ENCODE measurements around the gene MSRB3. TPM values are rescaled to one million over a fixed set of nuclear protein-coding genes. Genes with fewer than 3 reads are reported as not detected.
"Not testable (repeated sequence)": the region's sequence is repeated elsewhere in the genome, so short reads cannot be mapped to it uniquely, and the experiment has no call there.

Gene MSRB3
- total and polyA plus RNA-seq, 10 of the 15 experiments (the other 5 are each of a cell fraction or from before 2014, with no cell fraction given): 0.07 to 2.7 (median 1.3) TPM

DNA sequence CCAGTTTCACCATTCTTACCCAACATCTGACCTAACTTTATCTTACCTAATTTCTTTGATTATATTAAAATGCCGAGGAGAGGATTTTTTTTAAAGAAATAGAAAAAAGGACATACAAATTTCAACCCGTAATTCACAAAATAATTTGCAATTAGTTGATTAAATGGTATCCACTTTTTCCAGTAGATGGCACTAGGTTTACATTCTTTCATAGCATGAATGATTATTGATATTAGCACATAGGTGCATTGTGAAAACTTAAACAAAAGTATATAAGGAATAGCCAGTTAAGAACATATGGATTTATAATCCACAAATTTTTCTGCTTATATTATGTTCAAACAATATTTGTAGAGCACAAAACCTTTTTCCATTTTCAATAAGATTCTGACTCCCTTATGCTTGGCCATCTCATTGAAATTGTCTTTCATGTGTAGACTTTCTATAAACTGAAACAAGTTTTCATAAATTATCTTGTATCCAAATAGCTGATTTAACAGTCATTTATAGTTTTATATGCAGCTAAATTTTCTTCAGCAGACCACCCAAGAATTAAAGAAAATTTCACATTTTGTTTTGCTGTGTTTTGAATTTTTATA is 35.3 kb downstream of the MSRB3 start (continued):
- TF ChIP-seq, protein P1, sequence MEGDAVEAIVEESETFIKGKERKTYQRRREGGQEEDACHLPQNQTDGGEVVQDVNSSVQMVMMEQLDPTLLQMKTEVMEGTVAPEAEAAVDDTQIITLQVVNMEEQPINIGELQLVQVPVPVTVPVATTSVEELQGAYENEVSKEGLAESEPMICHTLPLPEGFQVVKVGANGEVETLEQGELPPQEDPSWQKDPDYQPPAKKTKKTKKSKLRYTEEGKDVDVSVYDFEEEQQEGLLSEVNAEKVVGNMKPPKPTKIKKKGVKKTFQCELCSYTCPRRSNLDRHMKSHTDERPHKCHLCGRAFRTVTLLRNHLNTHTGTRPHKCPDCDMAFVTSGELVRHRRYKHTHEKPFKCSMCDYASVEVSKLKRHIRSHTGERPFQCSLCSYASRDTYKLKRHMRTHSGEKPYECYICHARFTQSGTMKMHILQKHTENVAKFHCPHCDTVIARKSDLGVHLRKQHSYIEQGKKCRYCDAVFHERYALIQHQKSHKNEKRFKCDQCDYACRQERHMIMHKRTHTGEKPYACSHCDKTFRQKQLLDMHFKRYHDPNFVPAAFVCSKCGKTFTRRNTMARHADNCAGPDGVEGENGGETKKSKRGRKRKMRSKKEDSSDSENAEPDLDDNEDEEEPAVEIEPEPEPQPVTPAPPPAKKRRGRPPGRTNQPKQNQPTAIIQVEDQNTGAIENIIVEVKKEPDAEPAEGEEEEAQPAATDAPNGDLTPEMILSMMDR (IDR thresholded peaks at IDR 0.05 in 2 of 3, conservative IDR thresholded peaks at IDR 0.05 in 1 of 3; ENCODE audit: control insufficient read depth in 2 of 3, extremely low read depth in 1 of 3, insufficient read depth in 1 of 3, low read depth in 3 of 3, low read length in 3 of 3): peak in 2 of 3 experiments; percentile 20 to 32; a peak in 3 of 6 replicates

DNA sequence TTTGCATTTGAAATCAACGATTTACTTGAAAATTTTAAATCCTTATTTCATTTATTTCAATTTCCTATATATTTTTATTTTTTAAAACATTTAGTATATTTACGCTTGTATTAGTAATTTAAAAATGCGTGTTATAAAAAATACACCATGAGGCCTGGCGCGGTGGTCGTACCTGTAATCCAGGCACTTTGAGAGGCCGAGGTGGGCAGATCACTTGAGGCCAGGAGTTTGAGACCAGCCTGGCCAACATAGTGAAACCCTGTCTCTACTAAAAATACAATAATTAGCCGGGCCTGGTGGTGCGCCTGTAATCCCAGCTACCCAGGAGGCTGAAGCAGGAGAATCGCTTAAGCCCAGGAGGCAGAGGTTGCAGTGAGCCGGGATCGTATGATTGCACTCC is 36.8 kb downstream of the MSRB3 start:
- ATAC-seq; H2AFZ ChIP-seq (ENCODE audit: control insufficient read depth, low read depth, low read length); SMC1A ChIA-PET (ENCODE audit: uncharacterized antibody, unreplicated experiment); H3K27ac ChIP-seq (ENCODE audit: control insufficient read depth, insufficient read depth); CTCF ChIA-PET; DNase-seq (ENCODE audit: low read depth, low spot score); H3K36me3 ChIP-seq (ENCODE audit: control insufficient read depth in 2 of 2, insufficient read depth in 2 of 2, low read length in 1 of 2); H3K4me1 ChIP-seq (ENCODE audit: control insufficient read depth, insufficient read depth, low read length); POLR2A ChIA-PET; H3K4me3 ChIP-seq; in situ Hi-C loops (cut with MboI); RAD21 ChIA-PET (ENCODE audit: unreplicated experiment); H3K79me2 ChIP-seq (ENCODE audit: control insufficient read depth, insufficient read depth, low read length); H3K4me2 ChIP-seq (ENCODE audit: control insufficient read depth, insufficient read depth); H3K9ac ChIP-seq (ENCODE audit: control insufficient read depth, insufficient read depth, low read length); FAIRE-seq; BruUV-seq (replicated peaks); H3K27me3 ChIP-seq (replicated peaks in 1 of 2; ENCODE audit: control insufficient read depth in 2 of 2, insufficient read depth in 2 of 2, low read length in 1 of 2); H3K9me3 ChIP-seq (replicated peaks; ENCODE audit: control insufficient read depth, insufficient read depth, low read length); H4K20me1 ChIP-seq (ENCODE audit: control insufficient read depth, insufficient read depth); intact Hi-C loops (cut with micrococcal nuclease; ENCODE audit: unreplicated experiment): not testable (repeated sequence)
- 61% methylated on average over 12 of the region's 12 CpGs for WGBS (ENCODE audit: insufficient coverage, insufficient replicate concordance, low lambda C conversion rate, missing lambda C conversion rate)

DNA sequence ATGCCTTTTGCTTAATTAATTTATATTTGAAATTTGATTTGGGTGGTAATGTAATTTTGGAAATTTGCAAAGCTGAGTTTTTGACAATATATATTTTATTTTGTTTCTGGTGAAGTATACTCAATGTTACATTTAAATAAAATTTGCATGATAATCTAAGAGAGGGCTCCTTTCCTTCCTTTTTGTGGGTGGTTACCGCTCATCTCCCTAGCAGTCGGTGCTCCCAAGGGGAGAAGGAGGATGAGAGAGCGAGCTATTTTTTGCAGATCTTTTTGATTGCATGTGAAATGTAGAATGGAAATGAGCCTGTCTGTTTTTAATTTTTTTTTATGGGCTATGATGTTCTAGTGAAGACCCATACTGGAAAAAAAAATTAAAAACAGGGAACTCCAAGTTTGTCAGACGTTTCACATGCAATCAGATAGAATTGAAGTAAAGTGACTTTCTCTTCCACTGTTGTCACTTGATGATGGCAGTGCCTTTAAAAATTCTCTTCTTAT is 39.8 kb downstream of the MSRB3 start:
- Histone ChIP-seq H2AFZ (ENCODE audit: control insufficient read depth, low read depth, low read length) (no peak overlapping the region), H3K36me3 (ENCODE audit: control insufficient read depth in 2 of 2, insufficient read depth in 2 of 2, low read length in 1 of 2) (no peaks in the 10 kb centered on the region), H3K79me2 (ENCODE audit: control insufficient read depth, insufficient read depth, low read length) (no peaks in the 10 kb centered on the region), H4K20me1 (ENCODE audit: control insufficient read depth, insufficient read depth) (no peaks in the 10 kb centered on the region), H3K27me3 (replicated peaks in 1 of 2; ENCODE audit: control insufficient read depth in 2 of 2, insufficient read depth in 2 of 2, low read length in 1 of 2) (no peaks in the 10 kb centered on the region), H3K9ac (ENCODE audit: control insufficient read depth, insufficient read depth, low read length) (no peak overlapping the region), H3K27ac (ENCODE audit: control insufficient read depth, insufficient read depth) (no peak overlapping the region), H3K4me1 (ENCODE audit: control insufficient read depth, insufficient read depth, low read length) (no peaks in the 10 kb centered on the region), H3K9me3 (replicated peaks; ENCODE audit: control insufficient read depth, insufficient read depth, low read length) (no peaks in the 10 kb centered on the region), H3K4me2 (ENCODE audit: control insufficient read depth, insufficient read depth) (no peak overlapping the region), H3K4me3 (no peak overlapping the region)
- DNase-seq (ENCODE audit: low read depth, low spot score) (no peak), ATAC-seq (no peak), FAIRE-seq (no peak)
- no TSS peak for BruUV-seq (replicated peaks)
- 0% methylated on average over 4 of the region's 4 CpGs for WGBS (ENCODE audit: insufficient coverage, insufficient replicate concordance, low lambda C conversion rate, missing lambda C conversion rate)
- intact Hi-C loops (cut with micrococcal nuclease; ENCODE audit: unreplicated experiment): no loop called here
- RAD21 ChIA-PET (ENCODE audit: unreplicated experiment): no interaction called here
- POLR2A ChIA-PET: no interaction called here
- SMC1A ChIA-PET (ENCODE audit: uncharacterized antibody, unreplicated experiment): no interaction called here
- in situ Hi-C loops (cut with MboI): no loop called here
- CTCF ChIA-PET: interaction anchor here (1.3 kb wide), 1 partner anchor 284 kb away, joined by 3 read pairs; no protein-coding TSS in a partner anchor
- TF ChIP-seq MTA2 (IDR thresholded peaks at IDR 0.05; ENCODE audit: low read depth) (no peak), TAF1 (IDR thresholded peaks at IDR 0.05; ENCODE audit: borderline replicate concordance, low read depth, low read length) (no peak)
- TF ChIP-seq, protein P2, sequence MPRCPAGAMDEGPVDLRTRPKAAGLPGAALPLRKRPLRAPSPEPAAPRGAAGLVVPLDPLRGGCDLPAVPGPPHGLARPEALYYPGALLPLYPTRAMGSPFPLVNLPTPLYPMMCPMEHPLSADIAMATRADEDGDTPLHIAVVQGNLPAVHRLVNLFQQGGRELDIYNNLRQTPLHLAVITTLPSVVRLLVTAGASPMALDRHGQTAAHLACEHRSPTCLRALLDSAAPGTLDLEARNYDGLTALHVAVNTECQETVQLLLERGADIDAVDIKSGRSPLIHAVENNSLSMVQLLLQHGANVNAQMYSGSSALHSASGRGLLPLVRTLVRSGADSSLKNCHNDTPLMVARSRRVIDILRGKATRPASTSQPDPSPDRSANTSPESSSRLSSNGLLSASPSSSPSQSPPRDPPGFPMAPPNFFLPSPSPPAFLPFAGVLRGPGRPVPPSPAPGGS (IDR thresholded peaks at IDR 0.05; ENCODE audit: borderline replicate concordance, insufficient read depth, low read depth, low read length, poor library complexity, severe bottlenecking): no peak
- TF ChIP-seq, protein P3, sequence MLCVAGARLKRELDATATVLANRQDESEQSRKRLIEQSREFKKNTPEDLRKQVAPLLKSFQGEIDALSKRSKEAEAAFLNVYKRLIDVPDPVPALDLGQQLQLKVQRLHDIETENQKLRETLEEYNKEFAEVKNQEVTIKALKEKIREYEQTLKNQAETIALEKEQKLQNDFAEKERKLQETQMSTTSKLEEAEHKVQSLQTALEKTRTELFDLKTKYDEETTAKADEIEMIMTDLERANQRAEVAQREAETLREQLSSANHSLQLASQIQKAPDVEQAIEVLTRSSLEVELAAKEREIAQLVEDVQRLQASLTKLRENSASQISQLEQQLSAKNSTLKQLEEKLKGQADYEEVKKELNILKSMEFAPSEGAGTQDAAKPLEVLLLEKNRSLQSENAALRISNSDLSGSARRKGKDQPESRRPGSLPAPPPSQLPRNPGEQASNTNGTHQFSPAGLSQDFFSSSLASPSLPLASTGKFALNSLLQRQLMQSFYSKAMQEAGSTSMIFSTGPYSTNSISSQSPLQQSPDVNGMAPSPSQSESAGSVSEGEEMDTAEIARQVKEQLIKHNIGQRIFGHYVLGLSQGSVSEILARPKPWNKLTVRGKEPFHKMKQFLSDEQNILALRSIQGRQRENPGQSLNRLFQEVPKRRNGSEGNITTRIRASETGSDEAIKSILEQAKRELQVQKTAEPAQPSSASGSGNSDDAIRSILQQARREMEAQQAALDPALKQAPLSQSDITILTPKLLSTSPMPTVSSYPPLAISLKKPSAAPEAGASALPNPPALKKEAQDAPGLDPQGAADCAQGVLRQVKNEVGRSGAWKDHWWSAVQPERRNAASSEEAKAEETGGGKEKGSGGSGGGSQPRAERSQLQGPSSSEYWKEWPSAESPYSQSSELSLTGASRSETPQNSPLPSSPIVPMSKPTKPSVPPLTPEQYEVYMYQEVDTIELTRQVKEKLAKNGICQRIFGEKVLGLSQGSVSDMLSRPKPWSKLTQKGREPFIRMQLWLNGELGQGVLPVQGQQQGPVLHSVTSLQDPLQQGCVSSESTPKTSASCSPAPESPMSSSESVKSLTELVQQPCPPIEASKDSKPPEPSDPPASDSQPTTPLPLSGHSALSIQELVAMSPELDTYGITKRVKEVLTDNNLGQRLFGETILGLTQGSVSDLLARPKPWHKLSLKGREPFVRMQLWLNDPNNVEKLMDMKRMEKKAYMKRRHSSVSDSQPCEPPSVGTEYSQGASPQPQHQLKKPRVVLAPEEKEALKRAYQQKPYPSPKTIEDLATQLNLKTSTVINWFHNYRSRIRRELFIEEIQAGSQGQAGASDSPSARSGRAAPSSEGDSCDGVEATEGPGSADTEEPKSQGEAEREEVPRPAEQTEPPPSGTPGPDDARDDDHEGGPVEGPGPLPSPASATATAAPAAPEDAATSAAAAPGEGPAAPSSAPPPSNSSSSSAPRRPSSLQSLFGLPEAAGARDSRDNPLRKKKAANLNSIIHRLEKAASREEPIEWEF (IDR thresholded peaks at IDR 0.05; ENCODE audit: insufficient replicate concordance, low read depth, low read length): no peak

Data from GM12878 (cell line).